HEK293 (cell line): ENCODE results near the gene TARDBP.

Experiments used
- CTCF ChIA-PET: fragments of 350-600 bp; formaldehyde crosslinking; extraction: SDS; loops from one replicate; lab custom pipeline; 2021; ENCODE audit warnings: antibody characterized with exemption; lab: Yijun Ruan, JAX
- POLR2A ChIA-PET: fragments of 300-600 bp; formaldehyde crosslinking; extraction: SDS; loops from one replicate; lab custom pipeline; 2020; ENCODE audit warnings: antibody characterized with exemption, inconsistent platforms; lab: Yijun Ruan, JAX
- H3K27ac ChIP-seq: fragments of 200-500 bp; sonication (Bioruptor generic); 2 replicates; pipeline ENCODE4 v1.5.1; 2014; ENCODE audit warnings: low read depth, low read length, control low read depth, inconsistent platforms; ENCODE audit errors: extremely low read depth
- H3K36me3 ChIP-seq, 2 experiments: fragments of 200-500 bp in 1 of 2; sonication (Bioruptor generic) in 1 of 2; 1 replicate in 1 of 2; 2 replicates in 1 of 2; pipeline ENCODE4 v1.5.1; 2014 to 2017; ENCODE audit warnings: inconsistent platforms in 2 of 2, low read length in 2 of 2; ENCODE audit not compliant: control insufficient read depth in 2 of 2, insufficient read depth in 1 of 2
- H3K4me1 ChIP-seq: fragments of 200-500 bp; sonication (Bioruptor generic); 2 replicates; pipeline ENCODE4 v1.5.1; 2014; ENCODE audit warnings: mild to moderate bottlenecking, low read length, inconsistent platforms; ENCODE audit not compliant: control insufficient read depth, insufficient read depth
- H3K4me3 ChIP-seq: 2 replicates; pipeline ENCODE4 v1.5.1; 2011; ENCODE audit warnings: low read depth, mild to moderate bottlenecking, control low read depth, low read length, moderate library complexity
- H3K9me3 ChIP-seq: fragments of 200-500 bp; sonication (Bioruptor generic); 2 replicates; pipeline ENCODE4 v1.5.1; 2014; ENCODE audit warnings: low read depth, low read length, inconsistent platforms; ENCODE audit not compliant: control insufficient read depth, insufficient read depth
- OVOL3 ChIP-seq: fragments of 450-650 bp; formaldehyde crosslinking; IDR thresholded peaks from 2 replicates; pipeline ENCODE4 v1.5.1; 2016; ENCODE audit warnings: missing biosample characterization, missing genetic modification characterization
- RBAK ChIP-seq: fragments of 450-650 bp; formaldehyde crosslinking; IDR thresholded peaks from 2 replicates; pipeline ENCODE4 v1.5.1; 2016; ENCODE audit warnings: missing biosample characterization, missing genetic modification characterization
- SCRT2 ChIP-seq: fragments of 450-650 bp; formaldehyde crosslinking; IDR thresholded peaks from 2 replicates; pipeline ENCODE4 v1.5.1; 2016; ENCODE audit warnings: missing biosample characterization, missing genetic modification characterization
- SP2 ChIP-seq: fragments of 450-650 bp; formaldehyde crosslinking; IDR thresholded peaks from 2 replicates; pipeline ENCODE4 v1.5.1; 2016; ENCODE audit warnings: missing biosample characterization, missing genetic modification characterization
- ZNF114 ChIP-seq: fragments of 450-650 bp; formaldehyde crosslinking; IDR thresholded peaks from 2 replicates; pipeline ENCODE4 v1.5.0; 2017; ENCODE audit warnings: missing biosample characterization, missing genetic modification characterization
- ZNF132 ChIP-seq: fragments of 450-650 bp; formaldehyde crosslinking; IDR thresholded peaks from 2 replicates; pipeline ENCODE4 v1.5.1; 2017; ENCODE audit warnings: missing biosample characterization, missing genetic modification characterization, borderline replicate concordance
- ZNF24 ChIP-seq: fragments of 450-650 bp; formaldehyde crosslinking; IDR thresholded peaks from 2 replicates; pipeline ENCODE4 v1.5.1; 2016; ENCODE audit warnings: missing biosample characterization, missing genetic modification characterization
- ZNF311 ChIP-seq: fragments of 450-650 bp; formaldehyde crosslinking; IDR thresholded peaks from 2 replicates; pipeline ENCODE4 v1.5.1; 2017; ENCODE audit warnings: missing biosample characterization, missing genetic modification characterization, borderline replicate concordance
- ZNF324 ChIP-seq: fragments of 450-650 bp; formaldehyde crosslinking; IDR thresholded peaks from 2 replicates; pipeline ENCODE4 v1.5.1; 2016; ENCODE audit warnings: missing biosample characterization, missing genetic modification characterization
- ZNF341 ChIP-seq: fragments of 450-650 bp; formaldehyde crosslinking; IDR thresholded peaks from 2 replicates; pipeline ENCODE4; 2016; ENCODE audit warnings: low read depth, missing biosample characterization, missing genetic modification characterization
- ZNF610 ChIP-seq: fragments of 450-650 bp; formaldehyde crosslinking; IDR thresholded peaks from 2 replicates; pipeline ENCODE4 v1.5.1; 2016; ENCODE audit warnings: missing biosample characterization, missing genetic modification characterization, borderline replicate concordance
- ZNF830 ChIP-seq: fragments of 450-650 bp; IDR thresholded peaks from 2 replicates; pipeline ENCODE4 v1.5.0; 2018; ENCODE audit warnings: missing biosample characterization, missing genetic modification characterization, low read depth, mild to moderate bottlenecking, moderate library complexity
- ZSCAN23 ChIP-seq: fragments of 450-650 bp; formaldehyde crosslinking; IDR thresholded peaks from 2 replicates; pipeline ENCODE4 v1.5.1; 2016; ENCODE audit warnings: missing biosample characterization, missing genetic modification characterization
- TF ChIP-seq, protein P1 (sequence below): fragments of 450-650 bp; formaldehyde crosslinking; IDR thresholded peaks from 2 replicates; pipeline ENCODE4 v1.5.1; 2016; ENCODE audit warnings: missing biosample characterization, missing genetic modification characterization, borderline replicate concordance
- TF ChIP-seq, protein P2 (sequence below): fragments of 450-650 bp; formaldehyde crosslinking; IDR thresholded peaks from 2 replicates; pipeline ENCODE4 v1.5.1; 2017; ENCODE audit warnings: missing biosample characterization, missing genetic modification characterization
- TF ChIP-seq, protein P3 (sequence below): fragments of 450-650 bp; formaldehyde crosslinking; IDR thresholded peaks from 2 replicates; pipeline ENCODE4 v1.5.1; 2017; ENCODE audit warnings: missing biosample characterization, mild to moderate bottlenecking, missing genetic modification characterization, moderate library complexity

Gene TARDBP

DNA sequence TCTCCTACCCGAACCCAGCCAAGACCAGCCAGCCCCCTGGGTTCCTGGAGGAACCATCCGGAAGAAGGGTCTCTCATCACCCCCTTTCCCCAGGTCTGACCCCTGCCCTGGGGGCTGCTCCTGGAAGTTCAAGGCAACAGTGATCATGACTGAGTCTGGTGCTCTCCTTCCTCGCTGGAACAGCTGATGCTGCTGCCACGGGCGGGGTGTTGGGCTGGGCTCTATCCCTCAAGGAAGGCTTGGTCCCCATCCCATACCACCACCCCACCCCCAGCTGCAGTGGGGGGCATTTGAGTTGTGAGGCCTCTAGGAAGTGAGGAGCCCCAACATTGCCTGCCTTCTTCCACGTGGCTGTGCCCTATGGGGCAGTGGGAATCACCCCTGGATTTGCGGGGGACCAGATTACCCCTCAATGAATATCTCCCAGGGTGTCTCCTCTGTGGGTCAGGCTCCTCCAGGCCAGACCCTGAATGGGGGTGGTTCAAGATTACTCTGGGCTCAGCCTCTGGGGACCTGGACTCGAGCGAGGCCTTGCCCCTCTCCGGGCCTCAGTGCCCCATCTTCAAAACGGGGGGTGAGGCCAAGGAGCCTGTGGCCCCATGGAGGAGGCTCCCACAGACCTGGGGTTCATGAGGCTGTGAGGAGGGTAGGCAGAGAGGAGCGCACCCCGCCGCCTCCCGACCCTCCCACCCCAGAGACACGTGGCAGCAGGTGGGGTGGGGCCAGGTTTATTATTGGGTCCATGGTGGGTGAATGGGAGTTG is 31.8 kb downstream of the TARDBP start (continued):
- TF ChIP-seq ZNF610 (no peak), ZNF324 (tag by site-specific recombination) (no peak), RBAK (no peak), ZNF24 (tag by site-specific recombination) (no peak), OVOL3 (tag by site-specific recombination) (no peak), ZSCAN23 (tag by site-specific recombination) (no peak)
- TF ChIP-seq, protein P1, sequence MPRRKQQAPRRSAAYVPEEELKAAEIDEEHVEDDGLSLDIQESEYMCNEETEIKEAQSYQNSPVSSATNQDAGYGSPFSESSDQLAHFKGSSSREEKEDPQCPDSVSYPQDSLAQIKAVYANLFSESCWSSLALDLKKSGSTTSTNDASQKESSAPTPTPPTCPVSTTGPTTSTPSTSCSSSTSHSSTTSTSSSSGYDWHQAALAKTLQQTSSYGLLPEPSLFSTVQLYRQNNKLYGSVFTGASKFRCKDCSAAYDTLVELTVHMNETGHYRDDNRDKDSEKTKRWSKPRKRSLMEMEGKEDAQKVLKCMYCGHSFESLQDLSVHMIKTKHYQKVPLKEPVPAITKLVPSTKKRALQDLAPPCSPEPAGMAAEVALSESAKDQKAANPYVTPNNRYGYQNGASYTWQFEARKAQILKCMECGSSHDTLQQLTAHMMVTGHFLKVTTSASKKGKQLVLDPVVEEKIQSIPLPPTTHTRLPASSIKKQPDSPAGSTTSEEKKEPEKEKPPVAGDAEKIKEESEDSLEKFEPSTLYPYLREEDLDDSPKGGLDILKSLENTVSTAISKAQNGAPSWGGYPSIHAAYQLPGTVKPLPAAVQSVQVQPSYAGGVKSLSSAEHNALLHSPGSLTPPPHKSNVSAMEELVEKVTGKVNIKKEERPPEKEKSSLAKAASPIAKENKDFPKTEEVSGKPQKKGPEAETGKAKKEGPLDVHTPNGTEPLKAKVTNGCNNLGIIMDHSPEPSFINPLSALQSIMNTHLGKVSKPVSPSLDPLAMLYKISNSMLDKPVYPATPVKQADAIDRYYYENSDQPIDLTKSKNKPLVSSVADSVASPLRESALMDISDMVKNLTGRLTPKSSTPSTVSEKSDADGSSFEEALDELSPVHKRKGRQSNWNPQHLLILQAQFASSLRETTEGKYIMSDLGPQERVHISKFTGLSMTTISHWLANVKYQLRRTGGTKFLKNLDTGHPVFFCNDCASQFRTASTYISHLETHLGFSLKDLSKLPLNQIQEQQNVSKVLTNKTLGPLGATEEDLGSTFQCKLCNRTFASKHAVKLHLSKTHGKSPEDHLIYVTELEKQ (tag by site-specific recombination) = no peak

DNA sequence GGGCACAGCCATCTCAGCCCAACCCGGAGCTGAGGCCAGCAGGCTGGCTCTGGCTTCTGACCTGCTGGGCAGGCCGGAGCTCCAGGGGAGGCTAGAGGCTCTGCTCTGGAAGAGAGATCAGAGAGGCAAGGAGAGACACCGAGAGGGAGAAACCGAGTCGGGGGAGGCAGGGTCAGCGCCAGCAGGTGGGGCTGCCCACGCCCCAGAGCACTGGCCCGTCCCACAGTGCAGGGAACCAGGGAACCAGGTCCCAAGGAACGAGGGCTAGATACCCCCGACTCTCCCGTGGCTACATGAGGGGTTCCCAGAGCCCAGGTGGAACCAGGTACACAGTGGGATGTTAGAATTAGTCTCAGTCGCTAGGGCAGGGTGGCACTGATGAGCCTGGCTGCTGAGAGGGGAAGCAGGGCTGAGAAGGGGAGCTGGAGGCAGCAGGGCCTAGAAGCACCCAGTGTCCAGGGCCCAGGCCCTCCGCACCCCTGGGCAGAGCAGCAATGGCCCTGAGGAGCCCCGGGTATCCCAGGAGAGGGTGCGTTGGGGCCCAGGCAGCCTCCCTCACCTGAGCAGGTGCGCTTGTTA is 32.5 kb downstream of the TARDBP start:
- Histone ChIP-seq H3K27ac (no peak overlapping the region), H3K4me3 (no peak overlapping the region)
- CTCF ChIA-PET = interaction anchor here (0.6 to 7.3 kb wide), 2 partner anchors 7 to 10 kb away, joined by 3 to 47 read pairs; no protein-coding TSS in a partner anchor

DNA sequence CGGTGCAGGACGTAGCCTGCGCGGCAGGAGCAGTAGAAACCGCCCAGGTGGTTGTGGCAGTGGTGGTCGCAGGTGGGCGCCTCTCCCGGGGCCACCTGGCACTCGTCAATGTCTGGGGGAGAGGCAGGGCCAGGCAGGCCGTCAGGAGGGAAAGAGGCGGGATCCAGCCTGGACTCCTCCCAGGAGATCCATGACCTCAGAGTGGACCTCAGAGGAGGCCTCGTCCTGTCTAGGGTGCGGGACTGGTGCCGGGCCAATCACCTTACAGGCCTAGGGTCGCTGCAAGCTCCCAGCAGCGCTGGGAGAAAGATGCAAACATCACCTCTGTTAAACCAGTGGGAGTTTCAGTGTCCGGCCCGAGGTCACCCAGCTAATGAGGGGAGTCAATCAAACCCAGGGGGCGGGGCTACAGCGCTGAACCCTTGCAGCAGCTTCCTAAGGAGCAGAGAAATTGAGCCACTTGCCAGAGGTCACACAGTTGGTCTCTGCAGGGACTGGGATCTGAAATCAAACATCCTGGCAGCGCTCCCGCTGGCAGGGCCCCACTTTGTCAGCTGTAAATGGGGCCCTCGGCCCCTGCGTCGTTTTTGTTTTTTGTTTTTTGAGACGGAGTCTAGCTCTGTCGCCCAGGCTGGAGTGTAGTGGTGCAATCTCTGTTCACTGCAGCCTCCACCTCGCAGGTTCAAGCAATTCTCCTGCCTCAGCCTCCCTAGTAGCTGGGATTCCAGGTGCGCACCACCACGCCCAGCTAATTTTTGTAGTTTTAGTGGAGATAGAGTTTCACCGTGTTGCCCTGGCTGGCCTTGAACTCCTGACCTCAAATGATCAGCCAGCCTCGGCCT is 33.2 kb downstream of the TARDBP start:
- Histone ChIP-seq H3K36me3 (no peaks in the 10 kb centered on the region), H3K9me3 (no peaks in the 10 kb centered on the region), H3K27ac (no peak overlapping the region), H3K4me1 (no peaks in the 10 kb centered on the region), H3K4me3 (no peak overlapping the region)
- POLR2A ChIA-PET = no interaction called here
- no peak for TF ChIP-seq ZNF830
- peak; percentile 33; the same call in 1 of the 2 replicates for TF ChIP-seq SP2
- TF ChIP-seq ZNF341 (tag by site-specific recombination) = no peak
- CTCF ChIA-PET = interaction anchor here (0.6 to 7.3 kb wide), 2 partner anchors 8 to 11 kb away, joined by 3 to 47 read pairs; no protein-coding TSS in a partner anchor

More for the DNA sequence above, 32.5 kb downstream of the TARDBP start:
- TF ChIP-seq SCRT2 (tag by site-specific recombination) = no peak
- no peak for TF ChIP-seq ZNF311 (tag by site-specific recombination)
- no peak for TF ChIP-seq ZNF132
- TF ChIP-seq, protein P2, sequence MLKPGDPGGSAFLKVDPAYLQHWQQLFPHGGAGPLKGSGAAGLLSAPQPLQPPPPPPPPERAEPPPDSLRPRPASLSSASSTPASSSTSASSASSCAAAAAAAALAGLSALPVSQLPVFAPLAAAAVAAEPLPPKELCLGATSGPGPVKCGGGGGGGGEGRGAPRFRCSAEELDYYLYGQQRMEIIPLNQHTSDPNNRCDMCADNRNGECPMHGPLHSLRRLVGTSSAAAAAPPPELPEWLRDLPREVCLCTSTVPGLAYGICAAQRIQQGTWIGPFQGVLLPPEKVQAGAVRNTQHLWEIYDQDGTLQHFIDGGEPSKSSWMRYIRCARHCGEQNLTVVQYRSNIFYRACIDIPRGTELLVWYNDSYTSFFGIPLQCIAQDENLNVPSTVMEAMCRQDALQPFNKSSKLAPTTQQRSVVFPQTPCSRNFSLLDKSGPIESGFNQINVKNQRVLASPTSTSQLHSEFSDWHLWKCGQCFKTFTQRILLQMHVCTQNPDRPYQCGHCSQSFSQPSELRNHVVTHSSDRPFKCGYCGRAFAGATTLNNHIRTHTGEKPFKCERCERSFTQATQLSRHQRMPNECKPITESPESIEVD (tag by site-specific recombination) = no peak
- no peak for TF ChIP-seq ZNF114 (tag by site-specific recombination)
- TF ChIP-seq, protein P3, sequence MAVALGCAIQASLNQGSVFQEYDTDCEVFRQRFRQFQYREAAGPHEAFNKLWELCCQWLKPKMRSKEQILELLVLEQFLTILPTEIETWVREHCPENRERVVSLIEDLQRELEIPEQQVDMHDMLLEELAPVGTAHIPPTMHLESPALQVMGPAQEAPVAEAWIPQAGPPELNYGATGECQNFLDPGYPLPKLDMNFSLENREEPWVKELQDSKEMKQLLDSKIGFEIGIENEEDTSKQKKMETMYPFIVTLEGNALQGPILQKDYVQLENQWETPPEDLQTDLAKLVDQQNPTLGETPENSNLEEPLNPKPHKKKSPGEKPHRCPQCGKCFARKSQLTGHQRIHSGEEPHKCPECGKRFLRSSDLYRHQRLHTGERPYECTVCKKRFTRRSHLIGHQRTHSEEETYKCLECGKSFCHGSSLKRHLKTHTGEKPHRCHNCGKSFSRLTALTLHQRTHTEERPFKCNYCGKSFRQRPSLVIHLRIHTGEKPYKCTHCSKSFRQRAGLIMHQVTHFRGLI (tag by site-specific recombination) = 0 out of 2 replicates have a peak, but pooled peaks have one; percentile 36
- Histone ChIP-seq H3K9me3 (no peaks in the 10 kb centered on the region), H3K4me1 (no peaks in the 10 kb centered on the region), H3K36me3 (no peaks in the 10 kb centered on the region)
- POLR2A ChIA-PET = no interaction called here
